ENCODE data around the gene GFI1.

DNA sequence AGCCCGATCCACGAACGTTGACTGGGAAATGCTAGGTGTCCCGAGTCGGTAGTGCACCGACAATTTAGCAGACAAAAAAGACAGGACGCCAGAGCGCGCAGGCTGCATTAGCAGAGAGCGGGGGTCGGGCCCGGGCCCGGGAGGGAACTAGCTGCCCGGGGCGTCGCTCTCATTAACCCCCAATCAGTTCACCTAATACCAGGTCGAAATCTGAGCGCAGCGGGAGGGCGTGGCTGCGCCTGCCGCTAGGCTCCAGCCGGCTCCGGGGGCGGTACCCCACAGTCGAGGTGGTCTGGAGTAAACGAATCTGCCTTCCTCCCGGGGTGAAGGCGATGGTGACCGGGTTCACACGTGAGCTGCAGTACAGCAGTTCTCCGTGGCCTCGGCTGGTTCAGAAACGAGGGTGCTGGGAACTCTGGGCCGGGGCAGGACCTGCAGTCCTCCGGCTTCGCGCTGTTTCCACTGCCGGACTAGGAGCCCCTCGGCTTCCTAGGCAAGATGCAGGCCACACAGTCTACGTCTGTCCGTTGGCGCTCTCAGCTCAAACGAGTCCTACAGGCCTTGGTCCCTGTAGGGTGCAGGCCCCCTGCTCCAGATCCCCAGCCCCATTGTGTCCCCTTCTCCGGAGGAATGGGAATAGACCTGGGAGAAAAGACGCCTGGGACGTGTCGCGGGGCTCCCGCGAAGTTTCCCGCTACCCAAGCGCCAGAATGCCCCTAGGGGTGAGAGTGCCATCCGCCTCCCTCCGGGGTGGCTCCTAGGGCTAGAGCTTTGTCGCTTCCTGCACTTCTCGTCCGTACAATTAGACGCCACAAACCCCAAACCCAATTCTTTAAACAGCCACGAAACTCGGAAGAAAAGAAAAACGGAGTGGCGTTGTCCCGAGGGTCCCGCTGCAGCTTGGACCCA lies 2.0 kb downstream of the GFI1 start:
- TF ChIP-seq POLR2A (IDR thresholded peaks at IDR 0.05) (no peak), EP300 (IDR thresholded peaks at IDR 0.05) (peak in 1 of 2 donors; percentile 54)
- TF ChIP-seq, protein P1, sequence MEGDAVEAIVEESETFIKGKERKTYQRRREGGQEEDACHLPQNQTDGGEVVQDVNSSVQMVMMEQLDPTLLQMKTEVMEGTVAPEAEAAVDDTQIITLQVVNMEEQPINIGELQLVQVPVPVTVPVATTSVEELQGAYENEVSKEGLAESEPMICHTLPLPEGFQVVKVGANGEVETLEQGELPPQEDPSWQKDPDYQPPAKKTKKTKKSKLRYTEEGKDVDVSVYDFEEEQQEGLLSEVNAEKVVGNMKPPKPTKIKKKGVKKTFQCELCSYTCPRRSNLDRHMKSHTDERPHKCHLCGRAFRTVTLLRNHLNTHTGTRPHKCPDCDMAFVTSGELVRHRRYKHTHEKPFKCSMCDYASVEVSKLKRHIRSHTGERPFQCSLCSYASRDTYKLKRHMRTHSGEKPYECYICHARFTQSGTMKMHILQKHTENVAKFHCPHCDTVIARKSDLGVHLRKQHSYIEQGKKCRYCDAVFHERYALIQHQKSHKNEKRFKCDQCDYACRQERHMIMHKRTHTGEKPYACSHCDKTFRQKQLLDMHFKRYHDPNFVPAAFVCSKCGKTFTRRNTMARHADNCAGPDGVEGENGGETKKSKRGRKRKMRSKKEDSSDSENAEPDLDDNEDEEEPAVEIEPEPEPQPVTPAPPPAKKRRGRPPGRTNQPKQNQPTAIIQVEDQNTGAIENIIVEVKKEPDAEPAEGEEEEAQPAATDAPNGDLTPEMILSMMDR (IDR thresholded peaks at IDR 0.05): no peak

Measured in tibial nerve (tissue), 4 donors.